ENCODE measurements around the gene AMD1.

DNA sequence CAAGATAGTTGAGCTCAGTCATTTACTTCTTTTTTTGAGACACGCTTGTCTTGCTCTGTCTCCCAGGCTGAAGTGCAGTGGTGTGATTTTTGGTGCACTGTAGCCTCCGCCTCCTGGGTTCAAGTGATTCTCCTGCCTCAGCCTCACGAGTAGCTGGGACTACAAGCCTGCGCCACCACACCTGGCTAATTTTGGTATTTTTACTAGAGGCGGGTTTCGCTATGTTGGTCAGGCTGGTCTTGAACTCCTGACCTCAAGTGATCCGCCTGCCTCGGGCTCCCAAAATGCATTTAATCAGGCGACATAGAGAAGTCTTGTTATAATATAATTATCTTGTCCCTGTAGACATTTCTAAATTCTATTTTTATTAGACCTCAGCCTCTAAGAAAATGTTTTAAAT, 6.1 kb downstream of the AMD1 start:
- TF ChIP-seq POLR2A (IDR thresholded peaks at IDR 0.05) (no peak), CTCF (IDR thresholded peaks at IDR 0.05) (no peak)
